Ectodermal cell (in vitro differentiated cells): ENCODE measurements around the gene MPV17.
"Not testable (repeated sequence)": the region's sequence is repeated elsewhere in the genome, so short reads cannot be mapped to it uniquely, and the experiment has no call there.

Experiments
- H3K27ac ChIP-seq: 2 replicates; pipeline ENCODE4 v1.7.0; 2013; ENCODE audit warnings: mild to moderate bottlenecking, low read depth, low read length; ENCODE audit not compliant: insufficient read depth, poor library complexity, severe bottlenecking
- H3K27me3 ChIP-seq: 2 replicates; pipeline ENCODE4 v1.7.0; 2013; ENCODE audit warnings: mild to moderate bottlenecking, low read length; ENCODE audit not compliant: insufficient read depth, control insufficient read depth, poor library complexity, severe bottlenecking
- H3K36me3 ChIP-seq: one replicate; pipeline ENCODE4 v1.7.0; 2013; ENCODE audit warnings: low read length; ENCODE audit not compliant: control insufficient read depth, insufficient read depth
- H3K4me1 ChIP-seq: one replicate; pipeline ENCODE4 v1.7.0; 2013; ENCODE audit warnings: low read length; ENCODE audit not compliant: control insufficient read depth, insufficient read depth
- H3K4me3 ChIP-seq: 2 replicates; pipeline ENCODE4 v1.7.0; 2013; ENCODE audit warnings: low read depth, low read length, control low read depth; ENCODE audit not compliant: insufficient read depth
- H3K9me3 ChIP-seq: 2 replicates; pipeline ENCODE4 v1.7.0; 2013; ENCODE audit warnings: mild to moderate bottlenecking, low read length, moderate library complexity; ENCODE audit not compliant: control insufficient read depth
- WGBS, 2 experiments: methylation state at CpG; one replicate each; pipeline ENCODE4 v1.1.7; 2013; ENCODE audit warnings: missing lambda C conversion rate in 2 of 2; 5-methylcytosine and 5-hydroxymethylcytosine counted together

MPV17 gene

GRCh38 chr2:27281442-27281841 lies 41.5 kb downstream of the MPV17 start:
- Histone ChIP-seq H3K4me3 (no peak overlapping the region), H3K27ac (no peak overlapping the region), H3K4me1 (peaks cover 9% of the 10 kb centered on the region), H3K9me3 (no peaks in the 10 kb centered on the region), H3K36me3 (no peaks in the 10 kb centered on the region), H3K27me3 (peaks cover 8% of the 10 kb centered on the region)
- WGBS, 2 experiments = 89 to 92% methylated on average over 3 of the region's 3 CpGs

- H3K4me1 ChIP-seq = peaks cover 9% of the 10 kb centered on the region
- H3K27ac ChIP-seq = no peak overlapping the region
- H3K36me3 ChIP-seq = no peaks in the 10 kb centered on the region
- no peak overlapping the region for H3K4me3 ChIP-seq
- H3K9me3 ChIP-seq = no peaks in the 10 kb centered on the region
- H3K27me3 ChIP-seq = peaks cover 8% of the 10 kb centered on the region
- WGBS, 2 experiments = 92 to 95% methylated on average over 3 of the region's 3 CpGs
These were observed 42.1 kb downstream of the MPV17 start for GRCh38 chr2:27280826-27281225.

DNA sequence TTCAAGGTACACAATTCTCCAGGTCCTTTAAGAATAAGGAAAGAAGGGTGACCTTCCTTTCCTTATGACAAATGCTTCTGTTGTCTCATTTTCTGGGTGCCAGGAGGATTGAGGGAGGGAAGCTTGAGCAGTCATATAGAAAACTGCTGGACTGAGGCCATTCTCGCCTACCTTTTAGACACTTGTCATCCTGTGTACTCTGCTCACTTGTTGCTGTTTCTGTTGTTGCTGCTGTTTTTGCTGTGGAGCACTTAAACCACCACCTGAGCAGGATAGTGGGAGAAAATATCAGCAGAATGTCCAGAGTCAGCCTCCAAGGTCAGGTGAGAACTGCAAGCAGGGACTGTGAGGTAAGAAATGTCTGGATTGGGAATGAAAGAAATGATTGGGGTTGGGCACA lies 44.9 kb downstream of the MPV17 start:
- WGBS, 2 experiments = 84 to 94% methylated on average over 1 of the region's 1 CpG
- Histone ChIP-seq H3K9me3 (no peaks in the 10 kb centered on the region), H3K27ac (no peak overlapping the region), H3K27me3 (peaks cover 4% of the 10 kb centered on the region), H3K4me1 (peaks cover 9% of the 10 kb centered on the region), H3K36me3 (no peaks in the 10 kb centered on the region), H3K4me3 (no peak overlapping the region)

DNA sequence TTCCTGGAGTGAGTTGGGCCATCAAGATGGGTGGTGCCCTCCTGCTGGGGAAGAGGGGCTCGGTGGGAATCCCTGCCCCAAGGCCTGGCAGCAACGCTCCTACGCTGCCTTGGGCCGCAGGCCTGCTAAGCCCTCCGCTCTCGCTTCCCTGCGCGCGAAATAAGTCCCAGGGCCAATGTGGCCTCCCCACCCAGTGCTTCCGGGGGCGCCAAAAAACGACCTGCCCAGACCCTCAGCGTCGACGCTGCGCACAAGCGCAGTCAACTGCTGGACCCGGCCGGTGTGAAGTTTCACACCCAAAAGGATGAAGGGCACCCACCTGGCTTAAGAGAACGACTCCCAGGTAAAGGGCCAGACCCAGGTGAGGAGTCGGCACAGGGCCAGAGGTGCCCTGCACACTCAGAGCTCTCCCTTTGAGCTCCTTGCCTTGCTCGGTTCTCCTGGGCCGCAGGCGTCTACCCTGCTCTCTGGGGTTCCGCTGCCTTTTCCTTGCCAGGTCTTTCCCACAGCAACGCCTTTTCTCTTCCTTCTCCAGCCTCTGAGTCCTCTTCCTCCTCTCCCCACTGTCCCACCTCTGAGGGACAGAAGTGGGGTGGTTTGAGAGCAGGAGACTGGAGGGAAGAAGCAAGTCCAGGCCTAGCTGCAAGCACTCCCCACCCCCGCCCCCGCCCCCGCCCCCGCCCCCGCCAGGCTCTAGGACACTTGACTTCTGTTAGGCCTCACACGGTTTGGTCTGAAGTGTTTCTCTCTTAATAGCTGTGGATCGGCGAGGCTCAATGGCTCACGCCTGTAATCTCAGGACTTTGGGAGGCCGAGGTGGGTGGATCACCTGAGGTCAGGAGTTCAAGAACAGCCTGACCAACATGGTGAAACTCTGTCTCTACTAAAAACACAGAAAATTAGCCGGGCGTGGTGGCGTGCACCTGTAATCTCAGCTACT lies 47.4 kb downstream of the MPV17 start, which contains the start of gene DNAJC5G:
Gene DNAJC5G, plus strand, starts transcription at position 223 of the 940 bp plus-strand sequence. CDS start 1,296 bp downstream, outside the sequence.
- Histone ChIP-seq H3K4me3 (no peak within 1 kb of the TSS), H3K36me3 (no peaks in the 10 kb centered on the region), H3K9me3 (no peaks in the 10 kb centered on the region), H3K27me3 (no peaks in the 10 kb centered on the region), H3K4me1 (no peaks in the 10 kb centered on the region), H3K27ac (no peak within 1 kb of the TSS)
- WGBS, 2 experiments = 90% methylated on average over 39 of the region's 39 CpGs

DNA sequence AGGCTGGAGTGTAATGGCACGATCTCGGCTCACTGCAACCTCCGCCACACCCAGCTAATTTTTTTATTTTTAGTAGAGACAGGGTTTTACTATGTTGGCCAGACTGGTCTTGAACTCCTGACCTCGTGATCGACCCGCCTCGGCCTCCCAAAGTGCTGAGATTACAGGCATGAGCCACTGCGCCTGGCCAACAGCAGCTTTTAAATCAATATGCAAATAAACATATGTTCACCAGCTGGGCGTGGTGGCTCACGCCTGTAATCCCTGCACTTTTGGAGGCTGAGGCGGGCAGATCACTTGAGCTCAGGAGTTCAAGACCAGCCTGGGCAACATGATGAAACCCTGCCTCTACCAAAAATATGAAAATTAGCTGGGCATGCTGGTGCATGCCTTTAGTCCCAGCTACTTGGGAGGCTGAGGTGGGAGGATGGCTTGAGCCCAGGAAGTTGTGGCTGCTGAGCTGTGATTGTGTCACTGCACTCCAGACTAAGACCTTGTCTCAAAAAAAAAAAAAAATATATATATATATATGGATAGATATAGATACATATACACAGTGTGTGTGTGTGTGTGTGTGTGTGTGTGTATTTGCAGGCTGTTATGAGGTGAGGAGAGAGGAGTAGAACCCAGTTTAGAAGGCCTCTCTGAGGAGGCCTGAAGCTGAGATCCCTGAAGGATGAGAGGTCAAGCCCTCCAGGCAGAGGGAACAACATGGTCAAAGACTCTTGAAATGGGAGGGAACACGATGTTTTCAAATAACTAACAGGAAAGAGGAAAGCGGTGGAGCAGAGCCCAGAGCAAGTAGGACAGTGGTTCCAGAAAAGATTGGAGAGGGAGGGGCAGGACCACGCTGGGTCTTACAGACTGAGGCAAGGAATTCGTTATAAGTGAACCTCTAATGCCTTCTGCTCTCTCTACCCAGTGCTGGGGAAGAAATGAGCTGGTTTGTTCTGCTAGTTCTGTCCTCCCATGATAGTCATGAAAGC lies 50.1 kb downstream of the MPV17 start:
- not testable (repeated sequence) for H3K27ac ChIP-seq, H3K36me3 ChIP-seq, H3K27me3 ChIP-seq, H3K4me1 ChIP-seq, H3K4me3 ChIP-seq, H3K9me3 ChIP-seq
- 90% methylated on average over 15 of the region's 15 CpGs for WGBS, 2 experiments

- H3K27me3 ChIP-seq = peaks cover 7% of the 10 kb centered on the region
- WGBS, 2 experiments = 86% methylated on average over 9 to 11 of the region's 11 CpGs
- H3K4me3 ChIP-seq = no peak overlapping the region
- H3K27ac ChIP-seq = no peak overlapping the region
- no peaks in the 10 kb centered on the region for H3K9me3 ChIP-seq
- H3K4me1 ChIP-seq = no peaks in the 10 kb centered on the region
- H3K36me3 ChIP-seq = no peaks in the 10 kb centered on the region
These were observed 51.1 kb downstream of the MPV17 start for GRCh38 chr2:27271631-27272340.

DNA sequence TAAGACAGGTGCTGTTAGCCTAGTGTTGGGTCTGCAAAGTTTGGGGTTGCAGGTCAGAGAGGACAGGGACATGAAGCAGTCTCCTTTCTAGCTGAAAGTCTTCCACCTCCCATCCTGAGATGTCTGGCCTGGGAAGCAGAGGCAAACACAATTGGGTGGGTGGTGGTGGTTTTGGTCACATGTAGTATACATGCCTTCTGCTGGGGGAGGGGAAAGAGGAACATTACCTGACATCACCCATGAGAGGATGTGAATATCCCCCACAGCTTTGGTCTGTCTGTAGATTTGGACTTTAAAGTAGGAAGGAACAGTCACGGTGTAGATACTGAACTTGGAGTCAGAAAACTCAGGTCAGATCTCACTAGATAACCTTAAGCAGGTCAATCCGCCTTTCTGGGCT lies 52.2 kb downstream of the MPV17 start:
- Histone ChIP-seq H3K27ac (no peak overlapping the region), H3K4me3 (no peak overlapping the region), H3K27me3 (peaks cover 18% of the 10 kb centered on the region), H3K36me3 (no peaks in the 10 kb centered on the region), H3K9me3 (no peaks in the 10 kb centered on the region), H3K4me1 (no peaks in the 10 kb centered on the region)
- 87 to 91% methylated on average over 2 of the region's 2 CpGs for WGBS, 2 experiments

DNA sequence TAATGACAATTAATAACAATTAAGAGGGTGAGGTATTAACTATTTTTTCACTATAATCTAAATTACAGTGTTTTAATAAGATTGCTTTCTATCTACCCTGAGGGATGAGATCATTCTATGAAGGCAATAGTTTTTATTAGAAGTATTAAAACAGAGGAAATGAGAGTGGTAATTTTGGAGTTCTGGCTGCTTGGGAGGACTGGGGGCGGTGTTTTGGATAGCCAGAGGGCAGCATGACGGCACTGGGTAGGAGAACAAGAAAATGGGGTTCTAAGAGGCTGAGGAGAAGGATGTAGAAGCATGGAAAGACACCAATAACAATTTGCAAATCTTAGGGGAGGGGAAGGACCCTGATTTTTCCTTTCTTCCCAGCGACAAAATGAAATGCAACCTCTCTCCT lies 52.8 kb downstream of the MPV17 start:
- Histone ChIP-seq H3K27me3 (peaks cover 23% of the 10 kb centered on the region), H3K36me3 (no peaks in the 10 kb centered on the region), H3K27ac (no peak overlapping the region), H3K4me1 (no peaks in the 10 kb centered on the region), H3K9me3 (no peaks in the 10 kb centered on the region), H3K4me3 (no peak overlapping the region)
- WGBS, 2 experiments = 76 to 96% methylated on average over 2 of the region's 3 CpGs

GRCh38 chr2:27268296-27268695 lies 54.6 kb downstream of the MPV17 start:
- 90 to 92% methylated on average over 13 of the region's 13 CpGs for WGBS, 2 experiments
- H3K4me3 ChIP-seq, H3K27ac ChIP-seq, H3K4me1 ChIP-seq, H3K36me3 ChIP-seq, H3K9me3 ChIP-seq: not testable (repeated sequence)
- peaks cover 42% of the 10 kb centered on the region for H3K27me3 ChIP-seq
